Brain microvascular endothelial cell (primary cell): ENCODE data around the gene PSMD12.
A peak's percentile ranks its signal among the peaks of the same experiment; 100 is the strongest.
"Not testable (repeated sequence)": the region's sequence is repeated elsewhere in the genome, so short reads cannot be mapped to it uniquely, and the experiment has no call there.

Experiments
- DNase-seq: peaks from one replicate; pipeline ENCODE4 v3.0.0-alpha.2; 2020
- H3K27ac ChIP-seq: fragments of 250-450 bp; sonication (Bioruptor Pico); 2 replicates; pipeline ENCODE4 v1.5.1; 2020; ENCODE audit warnings: mild to moderate bottlenecking, moderate library complexity
- H3K27me3 ChIP-seq: fragments of 250-450 bp; sonication (Bioruptor Pico); replicated peaks from 2 replicates; pipeline ENCODE4 v1.5.1; 2020; ENCODE audit warnings: mild to moderate bottlenecking
- H3K36me3 ChIP-seq: fragments of 250-450 bp; sonication (Bioruptor Pico); replicated peaks from 2 replicates; pipeline ENCODE4 v1.5.1; 2020; ENCODE audit warnings: mild to moderate bottlenecking
- H3K4me3 ChIP-seq: 2 replicates; pipeline ENCODE4 v1.5.1; 2011; ENCODE audit warnings: low read depth, mild to moderate bottlenecking, control low read depth, low read length, moderate library complexity
- in situ Hi-C: cut with HindIII; loops from 2 replicates; pipeline ENCODE4 v1.10.0; 2017; ENCODE audit warnings: low sequenced_read_pairs, low pct_ligation_motif_present
- TF ChIP-seq, protein P1 (sequence below): IDR thresholded peaks from 2 replicates; pipeline ENCODE4 v1.5.1; 2011; ENCODE audit warnings: low read depth, mild to moderate bottlenecking, moderate library complexity, low read length, control low read depth, inconsistent platforms; ENCODE audit errors: missing control alignments

Gene PSMD12

DNA sequence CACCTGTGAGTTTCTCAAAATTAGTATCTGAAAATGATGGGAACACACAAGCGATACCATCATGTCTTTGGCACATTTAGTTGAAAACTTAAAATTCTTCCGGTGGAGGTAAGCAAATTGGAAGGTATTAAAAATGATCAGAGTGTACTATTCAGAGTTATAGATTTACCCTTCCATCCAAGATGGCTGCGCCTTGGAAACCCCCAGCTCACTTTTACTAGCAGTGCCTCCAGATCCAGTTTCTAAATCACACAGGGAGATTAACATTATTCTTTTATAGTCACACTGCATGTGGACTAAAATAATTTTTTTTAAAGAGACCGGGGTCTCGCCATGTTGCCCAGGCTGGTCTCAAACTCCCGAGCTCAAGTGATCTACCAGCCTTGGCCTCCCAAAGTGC lies 25.7 kb upstream of the PSMD12 start:
- H3K27ac ChIP-seq, result no peak overlapping the region
- H3K36me3 ChIP-seq, result no peaks in the 10 kb centered on the region
- no peak overlapping the region for H3K4me3 ChIP-seq
- in situ Hi-C loops, result no loop called here
- TF ChIP-seq, protein P1, sequence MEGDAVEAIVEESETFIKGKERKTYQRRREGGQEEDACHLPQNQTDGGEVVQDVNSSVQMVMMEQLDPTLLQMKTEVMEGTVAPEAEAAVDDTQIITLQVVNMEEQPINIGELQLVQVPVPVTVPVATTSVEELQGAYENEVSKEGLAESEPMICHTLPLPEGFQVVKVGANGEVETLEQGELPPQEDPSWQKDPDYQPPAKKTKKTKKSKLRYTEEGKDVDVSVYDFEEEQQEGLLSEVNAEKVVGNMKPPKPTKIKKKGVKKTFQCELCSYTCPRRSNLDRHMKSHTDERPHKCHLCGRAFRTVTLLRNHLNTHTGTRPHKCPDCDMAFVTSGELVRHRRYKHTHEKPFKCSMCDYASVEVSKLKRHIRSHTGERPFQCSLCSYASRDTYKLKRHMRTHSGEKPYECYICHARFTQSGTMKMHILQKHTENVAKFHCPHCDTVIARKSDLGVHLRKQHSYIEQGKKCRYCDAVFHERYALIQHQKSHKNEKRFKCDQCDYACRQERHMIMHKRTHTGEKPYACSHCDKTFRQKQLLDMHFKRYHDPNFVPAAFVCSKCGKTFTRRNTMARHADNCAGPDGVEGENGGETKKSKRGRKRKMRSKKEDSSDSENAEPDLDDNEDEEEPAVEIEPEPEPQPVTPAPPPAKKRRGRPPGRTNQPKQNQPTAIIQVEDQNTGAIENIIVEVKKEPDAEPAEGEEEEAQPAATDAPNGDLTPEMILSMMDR, result no peak
- no peaks in the 10 kb centered on the region for H3K27me3 ChIP-seq
- DNase-seq, result no peak

DNA sequence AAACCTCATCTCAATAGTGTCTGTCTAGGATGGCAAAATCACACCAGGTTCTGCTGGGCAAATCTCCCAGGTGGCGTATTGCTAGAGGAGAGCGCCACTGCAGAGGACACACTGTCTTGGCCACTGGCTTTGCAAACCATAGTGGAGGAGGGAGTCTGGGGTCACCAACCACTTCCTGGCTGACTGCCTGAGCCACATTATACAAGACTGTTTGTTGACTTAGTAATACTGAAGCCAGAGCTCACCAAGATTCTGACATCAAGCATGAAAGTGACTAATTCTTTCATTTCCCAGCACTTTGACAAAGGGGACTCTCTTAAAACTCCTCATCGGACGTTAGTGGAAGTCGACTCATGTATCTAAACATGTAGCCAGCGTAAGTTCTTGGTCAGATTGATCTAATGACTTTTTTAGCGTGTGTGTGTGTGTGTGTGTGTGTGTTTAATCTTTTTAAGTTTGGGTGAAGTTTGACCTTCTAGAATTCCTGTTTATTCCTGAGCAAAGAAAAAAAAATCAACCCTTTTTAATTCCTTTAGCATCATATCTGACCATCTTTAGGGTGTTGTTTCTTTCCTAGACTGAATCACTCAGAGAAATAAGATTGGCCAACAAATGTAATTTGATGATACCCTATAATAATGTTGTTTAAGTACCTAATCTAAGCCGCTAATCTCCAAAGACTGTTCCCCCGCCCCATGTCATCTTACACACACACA lies 24.4 kb upstream of the PSMD12 start:
- H3K27ac ChIP-seq, result peak overlapping the region; percentile 85
- peak; percentile 97 for DNase-seq
- no peaks in the 10 kb centered on the region for H3K36me3 ChIP-seq
- TF ChIP-seq, protein P1, result peak; percentile 13
- in situ Hi-C loops, result no loop called here
- no peaks in the 10 kb centered on the region for H3K27me3 ChIP-seq
- no peak overlapping the region for H3K4me3 ChIP-seq

DNA sequence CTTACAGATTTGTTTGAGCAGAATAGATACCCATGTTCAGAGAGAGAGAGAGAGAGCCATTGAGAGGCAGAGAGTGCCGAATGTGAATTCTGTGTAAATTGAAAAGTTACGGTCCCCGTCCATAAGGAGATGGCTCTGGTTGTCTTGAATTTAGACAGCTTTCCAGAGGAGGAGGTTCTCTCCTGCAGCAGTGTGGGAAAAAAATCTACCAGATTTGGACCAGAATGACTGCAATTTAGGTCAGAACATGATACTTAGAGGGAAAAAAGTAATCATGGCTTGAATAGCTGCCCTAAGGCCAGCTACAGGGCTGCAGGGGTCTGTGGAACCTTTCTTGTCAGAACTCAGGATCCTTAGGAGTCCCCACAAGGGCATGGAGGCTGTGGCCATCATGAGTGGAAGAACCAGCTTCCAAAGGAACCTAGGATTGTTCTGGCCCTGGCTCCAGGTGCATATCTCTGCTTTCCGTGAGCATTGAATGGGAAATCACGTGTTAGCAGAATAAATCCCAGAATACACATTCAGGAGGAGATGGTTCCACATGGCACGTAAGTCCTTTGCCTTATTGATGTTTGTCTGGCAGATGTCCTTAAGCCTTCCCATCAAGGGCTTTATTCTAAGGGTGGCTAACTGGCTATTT lies 23.7 kb upstream of the PSMD12 start:
- Histone ChIP-seq H3K27ac (peak overlapping the region; percentile 85), H3K4me3 (no peak overlapping the region), H3K36me3 (no peaks in the 10 kb centered on the region), H3K27me3 (no peaks in the 10 kb centered on the region)
- TF ChIP-seq, protein P1, result no peak
- in situ Hi-C loops, result no loop called here
- no peak for DNase-seq

DNA sequence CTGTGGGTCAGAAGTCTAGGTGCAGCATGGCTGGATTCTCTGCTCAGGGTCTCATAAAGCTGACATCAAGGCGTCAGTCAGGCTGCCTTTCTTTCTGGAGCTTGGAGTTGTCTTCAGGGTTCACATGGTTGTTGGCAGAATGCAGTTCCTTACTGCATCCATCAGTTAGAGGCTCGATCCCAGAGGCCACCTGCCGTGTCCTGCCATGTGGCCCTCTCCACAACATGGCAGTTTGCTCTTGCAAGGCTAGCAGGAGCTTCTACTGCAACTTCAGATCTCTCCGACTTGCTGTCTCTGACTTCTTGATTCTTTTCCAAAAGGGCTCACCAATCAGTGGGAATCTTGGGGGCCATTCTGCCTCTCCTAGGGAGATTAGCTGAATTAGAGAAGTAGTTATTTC lies 22.6 kb upstream of the PSMD12 start:
- in situ Hi-C loops, result no loop called here
- DNase-seq, result no peak
- no peaks in the 10 kb centered on the region for H3K36me3 ChIP-seq
- no peak overlapping the region for H3K4me3 ChIP-seq
- TF ChIP-seq, protein P1, result no peak
- H3K27me3 ChIP-seq, result no peaks in the 10 kb centered on the region
- H3K27ac ChIP-seq, result no peak overlapping the region

DNA sequence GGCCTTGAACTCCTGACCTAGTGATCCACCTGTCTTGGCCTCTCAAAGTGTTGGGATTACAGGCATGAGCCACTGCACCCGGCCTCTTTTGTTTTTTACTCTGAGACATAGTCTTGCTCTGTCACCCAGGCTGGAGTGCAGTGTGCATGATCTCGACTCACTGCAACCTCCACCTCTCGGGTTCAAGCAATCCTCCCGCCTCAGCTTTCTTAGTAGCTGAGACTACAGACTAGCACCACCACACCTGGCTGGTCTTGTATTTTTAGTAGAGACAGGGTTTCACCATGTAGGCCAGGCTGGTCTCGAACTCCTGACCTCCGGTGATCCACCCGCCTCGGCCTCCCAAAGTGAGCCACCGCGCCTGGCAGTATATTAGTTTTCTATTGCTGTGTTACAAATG lies 22.2 kb upstream of the PSMD12 start:
- H3K4me3 ChIP-seq, in situ Hi-C loops, H3K27me3 ChIP-seq, H3K36me3 ChIP-seq, DNase-seq, H3K27ac ChIP-seq: not testable (repeated sequence)

DNA sequence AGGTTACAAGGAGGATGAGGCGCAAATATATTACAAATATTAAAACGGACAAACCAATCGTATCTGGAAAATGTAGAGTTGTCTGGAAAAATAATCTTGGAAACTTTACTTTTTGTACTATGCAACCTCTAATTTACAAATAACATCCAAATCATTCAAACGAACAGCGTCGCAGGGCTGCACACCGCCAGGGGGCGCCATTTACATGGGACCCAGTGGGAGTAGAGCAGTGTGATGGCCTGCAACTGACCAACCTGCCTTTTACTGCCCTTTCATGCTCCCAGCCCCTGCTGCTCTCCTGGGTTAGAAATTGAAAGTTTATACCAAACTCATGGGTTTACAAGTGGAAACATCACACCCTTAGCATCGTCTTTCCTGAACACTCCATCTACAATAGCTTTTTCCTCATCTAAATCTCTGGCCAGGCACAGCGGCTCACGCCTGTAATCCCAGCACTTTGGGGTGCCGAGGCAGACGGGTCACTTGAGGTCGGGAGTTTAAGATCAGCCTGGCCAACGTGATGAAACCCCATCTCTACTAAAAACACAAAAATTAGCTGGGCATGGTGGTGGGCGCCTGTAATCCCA lies 20.7 kb upstream of the PSMD12 start:
- Histone ChIP-seq H3K27me3 (no peaks in the 10 kb centered on the region), H3K4me3 (no peak overlapping the region), H3K36me3 (no peaks in the 10 kb centered on the region), H3K27ac (no peak overlapping the region)
- no peak for DNase-seq
- TF ChIP-seq, protein P1, result peak; percentile 84
- in situ Hi-C loops, result no loop called here
